Neural progenitor cell (in vitro differentiated cells): ENCODE measurements around the gene NTMT1. TPM values are rescaled to one million over a fixed set of nuclear protein-coding genes. Genes with fewer than 3 reads are reported as not detected.

Experiments
- DNase-seq: peaks from one replicate; pipeline ENCODE4 v3.0.0-alpha.2; 2016; ENCODE audit warnings: low spot score
- H2AFZ ChIP-seq: fragments of 200-600 bp; sonication (generic); replicated peaks from 2 replicates; pipeline ENCODE4 v1.6.1; 2016; ENCODE audit warnings: antibody characterized with exemption
- H3F3A ChIP-seq: fragments of 200-600 bp; sonication (generic); 2 replicates; pipeline ENCODE4 v1.6.1; 2016; ENCODE audit warnings: antibody characterized with exemption, low read depth
- H3K27ac ChIP-seq: fragments of 200-600 bp; sonication (generic); 2 replicates; pipeline ENCODE4 v1.5.1; 2016; ENCODE audit warnings: mild to moderate bottlenecking
- H3K27me3 ChIP-seq: fragments of 200-600 bp; sonication (generic); 2 replicates; pipeline ENCODE4 v1.6.1; 2016; ENCODE audit warnings: mild to moderate bottlenecking, moderate library complexity
- H3K36me3 ChIP-seq: fragments of 200-600 bp; sonication (generic); 2 replicates; pipeline ENCODE4 v1.5.1; 2016
- H3K4me1 ChIP-seq: fragments of 200-600 bp; sonication (generic); 2 replicates; pipeline ENCODE4 v1.6.1; 2016; ENCODE audit warnings: mixed run types
- H3K4me2 ChIP-seq: fragments of 200-600 bp; sonication (generic); 2 replicates; pipeline ENCODE4 v1.6.1; 2016
- H3K4me3 ChIP-seq: fragments of 200-600 bp; sonication (generic); 2 replicates; pipeline ENCODE4 v1.5.1; 2016
- H3K79me2 ChIP-seq: fragments of 200-600 bp; sonication (generic); 2 replicates; pipeline ENCODE4 v1.6.1; 2016; ENCODE audit warnings: low read depth
- H3K9ac ChIP-seq: fragments of 200-600 bp; sonication (generic); 2 replicates; pipeline ENCODE4 v1.6.1; 2016
- H3K9me3 ChIP-seq: fragments of 200-600 bp; sonication (generic); 2 replicates; pipeline ENCODE4 v1.5.1; 2016; ENCODE audit warnings: low read depth
- H4K20me1 ChIP-seq: fragments of 200-600 bp; sonication (generic); 2 replicates; pipeline ENCODE4 v1.6.1; 2016; ENCODE audit warnings: low read depth
- H3K27ac Mint-ChIP-seq: 3 replicates; pipeline ENCODE4 v1.8.0; 2021; ENCODE audit warnings: mixed read lengths
- H3K27me3 Mint-ChIP-seq: 2 replicates; pipeline ENCODE4 v1.8.0; 2022; ENCODE audit warnings: low read depth, mild to moderate bottlenecking, inconsistent platforms, moderate library complexity, mixed read lengths; ENCODE audit not compliant: insufficient read depth
- H3K36me3 Mint-ChIP-seq: 3 replicates; pipeline ENCODE4 v1.8.0; 2021; ENCODE audit warnings: mixed read lengths
- H3K4me1 Mint-ChIP-seq: 3 replicates; pipeline ENCODE4 v1.8.0; 2021; ENCODE audit warnings: mixed read lengths
- H3K4me3 Mint-ChIP-seq: 3 replicates; pipeline ENCODE4 v1.8.0; 2021; ENCODE audit warnings: mild to moderate bottlenecking, moderate library complexity, mixed read lengths
- H3K9me3 Mint-ChIP-seq: 3 replicates; pipeline ENCODE4 v1.8.0; 2020; ENCODE audit warnings: mixed read lengths
- EZH2 ChIP-seq: fragments of 200-600 bp; sonication (generic); IDR thresholded peaks from 2 replicates; pipeline ENCODE4 v1.6.1; 2017; ENCODE audit warnings: antibody characterized with exemption, mild to moderate bottlenecking, moderate library complexity
- EZH2phosphoT487 ChIP-seq: fragments of 200-600 bp; sonication (generic); IDR thresholded peaks from 2 replicates; pipeline ENCODE4 v1.6.1; 2017; ENCODE audit warnings: antibody characterized with exemption
- total RNA-seq: library from RNA; depleted of rRNA; stranded (reverse); fragments of >200 nt; gene quantifications from 2 replicates; pipeline ENCODE4 v1.2.3, GENCODE V29; 2015; ENCODE audit warnings: low replicate concordance
- TF ChIP-seq, protein P1 (sequence below): fragments of 200-600 bp; sonication (generic); IDR thresholded peaks from 2 replicates; pipeline ENCODE4 v1.5.1; 2017; ENCODE audit warnings: antibody characterized with exemption, mild to moderate bottlenecking

Gene NTMT1
- total RNA-seq, 1 donor from 2014 or later = 22.2 TPM

DNA sequence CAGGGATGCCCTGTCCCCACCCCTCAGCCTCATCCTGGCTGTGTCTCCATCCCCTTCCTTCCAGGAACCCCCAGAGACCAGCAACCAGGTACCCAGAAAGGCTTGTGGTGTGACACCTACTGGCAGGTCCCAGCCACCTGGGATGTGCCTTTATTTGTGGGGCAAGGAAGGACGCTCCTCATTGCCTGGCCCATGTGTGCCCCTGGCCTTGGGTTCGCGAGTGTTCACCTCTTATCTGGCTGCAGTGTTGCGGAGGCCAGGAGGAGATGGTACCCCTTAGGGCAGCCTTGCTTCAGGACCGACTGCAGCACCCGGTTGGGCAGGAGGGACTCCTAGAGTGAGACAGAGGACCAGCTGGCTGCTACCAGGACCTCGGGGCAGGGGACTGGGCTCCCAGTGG lies 13.8 kb upstream of the NTMT1 start:
- no peaks in the 10 kb centered on the region for H4K20me1 ChIP-seq
- H3K79me2 ChIP-seq = no peaks in the 10 kb centered on the region
- peaks cover 36% of the 10 kb centered on the region for H3K4me1 Mint-ChIP-seq
- peaks cover 6% of the 10 kb centered on the region for H3K27me3 Mint-ChIP-seq
- H3K4me1 ChIP-seq = peaks cover 21% of the 10 kb centered on the region
- DNase-seq = no peak
- peaks cover 31% of the 10 kb centered on the region for H3F3A ChIP-seq
- no peak overlapping the region for H3K4me2 ChIP-seq
- no peak overlapping the region for H3K27ac Mint-ChIP-seq
- no peak overlapping the region for H3K4me3 ChIP-seq
- H3K36me3 Mint-ChIP-seq = no peaks in the 10 kb centered on the region
- no peaks in the 10 kb centered on the region for H3K9me3 Mint-ChIP-seq
- H3K4me3 Mint-ChIP-seq = no peak overlapping the region
- no peak overlapping the region for H3K9ac ChIP-seq
- H2AFZ ChIP-seq = no peak overlapping the region
- no peak for TF ChIP-seq EZH2
- TF ChIP-seq, protein P1, sequence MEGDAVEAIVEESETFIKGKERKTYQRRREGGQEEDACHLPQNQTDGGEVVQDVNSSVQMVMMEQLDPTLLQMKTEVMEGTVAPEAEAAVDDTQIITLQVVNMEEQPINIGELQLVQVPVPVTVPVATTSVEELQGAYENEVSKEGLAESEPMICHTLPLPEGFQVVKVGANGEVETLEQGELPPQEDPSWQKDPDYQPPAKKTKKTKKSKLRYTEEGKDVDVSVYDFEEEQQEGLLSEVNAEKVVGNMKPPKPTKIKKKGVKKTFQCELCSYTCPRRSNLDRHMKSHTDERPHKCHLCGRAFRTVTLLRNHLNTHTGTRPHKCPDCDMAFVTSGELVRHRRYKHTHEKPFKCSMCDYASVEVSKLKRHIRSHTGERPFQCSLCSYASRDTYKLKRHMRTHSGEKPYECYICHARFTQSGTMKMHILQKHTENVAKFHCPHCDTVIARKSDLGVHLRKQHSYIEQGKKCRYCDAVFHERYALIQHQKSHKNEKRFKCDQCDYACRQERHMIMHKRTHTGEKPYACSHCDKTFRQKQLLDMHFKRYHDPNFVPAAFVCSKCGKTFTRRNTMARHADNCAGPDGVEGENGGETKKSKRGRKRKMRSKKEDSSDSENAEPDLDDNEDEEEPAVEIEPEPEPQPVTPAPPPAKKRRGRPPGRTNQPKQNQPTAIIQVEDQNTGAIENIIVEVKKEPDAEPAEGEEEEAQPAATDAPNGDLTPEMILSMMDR = no peak
- no peaks in the 10 kb centered on the region for H3K27me3 ChIP-seq
- no peaks in the 10 kb centered on the region for H3K9me3 ChIP-seq
- no peak overlapping the region for H3K27ac ChIP-seq
- H3K36me3 ChIP-seq = no peaks in the 10 kb centered on the region

DNA sequence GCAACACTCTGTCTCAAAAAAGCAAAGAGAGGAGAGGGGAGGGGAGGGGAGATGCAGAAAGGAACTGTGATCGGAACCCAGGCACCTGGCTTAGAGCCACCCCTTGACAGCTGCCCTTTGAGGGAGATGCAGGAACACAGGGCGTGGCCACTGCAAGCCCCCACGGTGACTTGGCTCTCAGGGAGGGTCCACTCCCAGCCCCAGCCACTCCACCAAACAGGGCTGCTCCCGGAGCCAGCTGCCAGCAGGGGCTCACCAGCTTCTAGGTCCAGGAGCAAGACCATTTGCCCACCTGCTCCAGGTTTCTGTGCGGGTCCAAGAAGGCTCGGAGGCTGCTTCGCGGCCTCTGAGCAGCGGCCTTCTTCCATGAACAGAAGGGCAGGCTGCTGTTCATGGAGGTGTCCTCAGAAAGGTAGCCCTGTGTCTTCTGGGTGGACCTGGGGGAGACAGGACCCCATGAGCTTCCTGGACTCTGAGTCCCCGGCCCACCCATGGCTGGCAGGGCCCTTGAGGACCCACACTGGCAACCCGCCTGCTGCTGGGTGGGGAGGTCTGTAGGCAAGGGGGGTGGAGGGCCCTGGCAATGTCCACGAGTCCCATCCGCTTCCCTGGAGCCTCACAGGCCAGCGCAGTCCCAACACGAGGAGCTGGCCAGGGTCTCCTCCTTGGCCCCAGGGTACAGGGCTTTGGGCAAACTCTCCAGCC lies 13.0 kb upstream of the NTMT1 start:
- no peak overlapping the region for H3K4me3 Mint-ChIP-seq
- no peaks in the 10 kb centered on the region for H3K9me3 Mint-ChIP-seq
- no peak for DNase-seq
- H3K4me1 Mint-ChIP-seq = peaks cover 32% of the 10 kb centered on the region
- no peaks in the 10 kb centered on the region for H3K9me3 ChIP-seq
- peak overlapping the region; percentile 50 for H3K4me2 ChIP-seq
- peaks cover 8% of the 10 kb centered on the region for H3K27me3 Mint-ChIP-seq
- H3K27ac Mint-ChIP-seq = no peak overlapping the region
- no peak overlapping the region for H3K27ac ChIP-seq
- no peak overlapping the region for H3K9ac ChIP-seq
- no peak overlapping the region for H2AFZ ChIP-seq
- TF ChIP-seq EZH2phosphoT487 = no peak
- no peak for TF ChIP-seq EZH2
- TF ChIP-seq, protein P1 = no peak
- H3K4me1 ChIP-seq = peaks cover 17% of the 10 kb centered on the region
- no peak overlapping the region for H3K4me3 ChIP-seq
- H3K27me3 ChIP-seq = peaks cover 3% of the 10 kb centered on the region
- peaks cover 24% of the 10 kb centered on the region for H3F3A ChIP-seq
- no peaks in the 10 kb centered on the region for H4K20me1 ChIP-seq
- H3K36me3 Mint-ChIP-seq = no peaks in the 10 kb centered on the region
- no peaks in the 10 kb centered on the region for H3K36me3 ChIP-seq
- H3K79me2 ChIP-seq = no peaks in the 10 kb centered on the region

DNA sequence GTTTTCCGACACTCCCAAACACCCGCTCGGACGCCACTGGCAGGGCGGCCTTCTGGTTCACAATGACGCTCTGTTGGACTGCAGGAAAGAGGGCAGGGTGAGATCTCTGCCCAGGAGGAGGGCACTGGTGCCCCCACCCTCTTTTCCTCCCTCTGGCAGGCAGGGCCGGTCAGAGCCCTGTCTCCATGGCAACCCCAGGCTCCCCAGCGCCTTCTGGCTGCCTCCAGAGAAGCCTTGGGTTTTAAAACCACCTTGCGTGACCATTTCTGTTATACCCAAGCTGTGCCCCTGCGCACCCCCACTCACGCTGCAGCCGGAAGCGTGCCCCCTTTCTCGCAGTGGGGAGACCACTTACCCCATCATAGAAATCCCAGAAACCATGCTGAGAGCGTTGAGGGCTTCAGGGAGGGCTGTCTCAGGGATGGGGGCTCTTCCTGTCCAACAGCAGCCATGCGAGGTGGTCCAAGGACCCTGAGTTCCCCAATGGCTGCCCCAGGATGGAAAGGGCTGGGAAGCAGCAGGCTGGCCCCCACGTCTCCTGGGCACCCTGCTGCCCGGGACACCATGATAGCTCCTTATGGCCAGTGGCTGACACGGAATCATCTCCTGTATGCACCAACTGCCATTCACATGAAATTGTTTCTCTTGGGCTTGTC lies 12.3 kb upstream of the NTMT1 start:
- Histone ChIP-seq H3F3A (peaks cover 18% of the 10 kb centered on the region), H3K36me3 (no peaks in the 10 kb centered on the region), H3K27ac (no peak overlapping the region), H3K4me1 (peaks cover 17% of the 10 kb centered on the region), H3K9me3 (no peaks in the 10 kb centered on the region), H3K27me3 (peaks cover 10% of the 10 kb centered on the region), H3K4me2 (peak overlapping the region; percentile 50), H2AFZ (peak overlapping the region; percentile 27), H4K20me1 (no peaks in the 10 kb centered on the region), H3K4me3 (no peak overlapping the region), H3K9ac (no peak overlapping the region), H3K79me2 (no peaks in the 10 kb centered on the region)
- TF ChIP-seq EZH2 (no peak), EZH2phosphoT487 (no peak)
- TF ChIP-seq, protein P1 = no peak
- peak; percentile 77 for DNase-seq
- no peaks in the 10 kb centered on the region for H3K36me3 Mint-ChIP-seq
- peak overlapping the region; percentile 48 for H3K4me3 Mint-ChIP-seq
- H3K4me1 Mint-ChIP-seq = peaks cover 31% of the 10 kb centered on the region
- H3K9me3 Mint-ChIP-seq = peaks cover 2% of the 10 kb centered on the region
- peaks cover 8% of the 10 kb centered on the region for H3K27me3 Mint-ChIP-seq
- peak overlapping the region; percentile 85 for H3K27ac Mint-ChIP-seq
